Liver (tissue), 9 donors: ENCODE results near the gene CCDC167. TPM values are rescaled to one million over a fixed set of nuclear protein-coding genes. Genes with fewer than 3 reads are reported as not detected.
"Not testable (repeated sequence)": the region's sequence is repeated elsewhere in the genome, so short reads cannot be mapped to it uniquely, and the experiment has no call there.

ENCODE experiments used
- DNase-seq: peaks from one replicate; pipeline ENCODE4 v3.0.0-alpha.2; 2017; ENCODE audit warnings: low spot score
- H3K27ac ChIP-seq, 2 donors: one replicate each; pipeline ENCODE4 v1.7.0; 2013; ENCODE audit warnings: inconsistent platforms in 2 of 2, low read length in 2 of 2, control low read depth in 1 of 2, low read depth in 1 of 2, mild to moderate bottlenecking in 1 of 2
- H3K27me3 ChIP-seq, 4 donors: one replicate each; pipeline versions ENCODE4 v1.6.1 to v1.7.0; 2013; ENCODE audit warnings: low read length in 3 of 4, inconsistent platforms in 1 of 4, mild to moderate bottlenecking in 1 of 4, moderate library complexity in 1 of 4; ENCODE audit not compliant: control insufficient read depth in 4 of 4, insufficient read depth in 4 of 4
- H3K36me3 ChIP-seq, 4 donors: one replicate each; pipeline versions ENCODE4 v1.6.1 to v1.7.0; 2013; ENCODE audit warnings: low read length in 3 of 4, mild to moderate bottlenecking in 3 of 4, low read depth in 1 of 4, moderate library complexity in 1 of 4; ENCODE audit not compliant: control insufficient read depth in 4 of 4, insufficient read depth in 3 of 4
- H3K4me1 ChIP-seq, 4 donors: one replicate each; pipeline versions ENCODE4 v1.6.1 to v1.7.0; 2013; ENCODE audit warnings: low read length in 3 of 4, mild to moderate bottlenecking in 3 of 4, moderate library complexity in 1 of 4; ENCODE audit not compliant: control insufficient read depth in 4 of 4, insufficient read depth in 4 of 4
- H3K4me3 ChIP-seq, 3 donors: one replicate each; pipeline versions ENCODE4 v1.6.1 to v1.7.0; 2013; ENCODE audit warnings: low read length in 3 of 3, control low read depth in 1 of 3, low read depth in 1 of 3, mild to moderate bottlenecking in 1 of 3
- H3K9ac ChIP-seq, 2 donors: one replicate each; pipeline ENCODE4 v1.7.0; 2013; ENCODE audit warnings: low read length in 2 of 2, mild to moderate bottlenecking in 2 of 2, moderate library complexity in 2 of 2, control low read depth in 1 of 2, low read depth in 1 of 2
- H3K9me3 ChIP-seq, 4 donors: one replicate each; pipeline versions ENCODE4 v1.6.1 to v1.7.0; 2013; ENCODE audit warnings: low read length in 3 of 4; ENCODE audit not compliant: control insufficient read depth in 4 of 4
- ATF3 ChIP-seq: IDR thresholded peaks from 2 replicates; pipeline ENCODE4 v1.6.1; 2016; ENCODE audit warnings: antibody characterized with exemption
- CTCF ChIP-seq: fragments of 150-350 bp; IDR thresholded peaks from 2 replicates; pipeline ENCODE4 v1.5.1; 2017; ENCODE audit warnings: improper control_type of control experiment, low read depth, low read length; ENCODE audit not compliant: missing input control
- EGR1 ChIP-seq, 2 donors: IDR thresholded peaks; 2 replicates each; pipeline ENCODE4 v1.6.1; 2016 to 2018; ENCODE audit warnings: antibody characterized with exemption in 2 of 2, low read depth in 2 of 2
- FOXA1 ChIP-seq: IDR thresholded peaks from 2 replicates; pipeline ENCODE4 v1.6.1; 2016; ENCODE audit warnings: antibody characterized with exemption
- FOXA2 ChIP-seq: IDR thresholded peaks from 2 replicates; pipeline ENCODE4 v1.6.1; 2016; ENCODE audit warnings: antibody characterized with exemption
- GABPA ChIP-seq, 2 donors: IDR thresholded peaks in 1 of 2; conservative IDR thresholded peaks in 1 of 2; 2 replicates each; pipeline ENCODE4 v1.6.1; 2016; ENCODE audit warnings: antibody characterized with exemption in 2 of 2, mild to moderate bottlenecking in 1 of 2, moderate library complexity in 1 of 2
- HNF4A ChIP-seq, 2 donors: conservative IDR thresholded peaks; 2 replicates each; pipeline ENCODE4 v1.6.1; 2016; ENCODE audit warnings: antibody characterized with exemption in 2 of 2, mild to moderate bottlenecking in 2 of 2
- HNF4G ChIP-seq: IDR thresholded peaks from 2 replicates; pipeline ENCODE4 v1.6.1; 2016; ENCODE audit warnings: antibody characterized with exemption
- NR2F2 ChIP-seq: IDR thresholded peaks from 2 replicates; pipeline ENCODE4 v1.6.1; 2016; ENCODE audit warnings: antibody characterized with exemption
- RXRA ChIP-seq, 2 donors: IDR thresholded peaks; 2 replicates each; pipeline ENCODE4 v1.6.1; 2017 to 2018; ENCODE audit warnings: antibody characterized with exemption in 2 of 2, mild to moderate bottlenecking in 1 of 2
- SP1 ChIP-seq: IDR thresholded peaks from 2 replicates; pipeline ENCODE4 v1.6.1; 2018; ENCODE audit warnings: antibody characterized with exemption, mild to moderate bottlenecking
- YY1 ChIP-seq: IDR thresholded peaks from 2 replicates; pipeline ENCODE4 v1.6.1; 2016; ENCODE audit warnings: antibody characterized with exemption, mild to moderate bottlenecking
- ZBTB33 ChIP-seq: IDR thresholded peaks from 2 replicates; pipeline ENCODE4 v1.6.1; 2016; ENCODE audit warnings: antibody characterized with exemption
- WGBS: extraction: QIAGEN DNeasy Blood & Tissue Kit; methylation state at CpG from one replicate; pipeline ENCODE4 v1.1.7; 2013; 5-methylcytosine and 5-hydroxymethylcytosine counted together
- polyA plus RNA-seq, 2 donors: library from polyadenylated mRNA; stranded (reverse) in 1 of 2; unstranded in 1 of 2; fragments of 200-250 nt in 1 of 2; fragments of >200 nt in 1 of 2; fragmentation: Nextera tagmentation in 1 of 2; extraction: Ambion mirVana in 1 of 2; gene quantifications; one replicate each; pipeline versions ENCODE4 v1.2.1 to v1.2.3, GENCODE V29; 2013 to 2015
- total RNA-seq, 2 donors: library from RNA; depleted of rRNA; stranded (reverse); fragments of >200 nt; gene quantifications; one replicate each; pipeline ENCODE4 v1.2.3, GENCODE V29; 2014
- donor health status: healthy.
- donor health status: healthy.
- donor health status: healthy.
- donor health status: healthy.
- donor health status: healthy.

The CCDC167 gene
- total and polyA plus RNA-seq, 4 donors, result 14.1 to 54.8 (median 42.7) TPM

- no peak overlapping the region for H3K27ac ChIP-seq
- no peaks in the 10 kb centered on the region for H3K27me3 ChIP-seq
- no peak for DNase-seq
- H3K36me3 ChIP-seq, result no peaks in the 10 kb centered on the region
- peaks cover 0 to 16% (median 5%) of the 10 kb centered on the region in 4 donors for H3K4me1 ChIP-seq
- no peak for TF ChIP-seq HNF4G
- no peak for TF ChIP-seq GABPA (IDR thresholded peaks at IDR 0.05 in 1 of 2, conservative IDR thresholded peaks at IDR 0.05 in 1 of 2)
- H3K9me3 ChIP-seq, result no peaks in the 10 kb centered on the region
- no peak overlapping the region for H3K9ac ChIP-seq
- WGBS, result 65% methylated on average over 7 of the region's 7 CpGs
- H3K4me3 ChIP-seq, result no peak overlapping the region
These were observed 3.1 kb upstream of the CCDC167 start for GRCh38 chr6:37502703-37503291.

- no peak for DNase-seq
- Histone ChIP-seq H3K27ac (no peak overlapping the region), H3K27me3 (no peaks in the 10 kb centered on the region), H3K9ac (no peak overlapping the region), H3K4me1 (peaks cover 0 to 16% (median 5%) of the 10 kb centered on the region in 4 donors), H3K9me3 (no peaks in the 10 kb centered on the region), H3K4me3 (no peak overlapping the region), H3K36me3 (no peaks in the 10 kb centered on the region)
- 71% methylated on average over 10 of the region's 10 CpGs for WGBS
- no peak for TF ChIP-seq ZBTB33
- no peak for TF ChIP-seq NR2F2
- TF ChIP-seq ATF3, result no peak
- TF ChIP-seq RXRA (IDR thresholded peaks at IDR 0.05), result no peak
- no peak for TF ChIP-seq SP1
- no peak for TF ChIP-seq HNF4A (conservative IDR thresholded peaks at IDR 0.05)
- no peak for TF ChIP-seq YY1
- no peak for TF ChIP-seq FOXA2
These were observed 2.2 kb upstream of the CCDC167 start for GRCh38 chr6:37501632-37502491.

- not testable (repeated sequence) for DNase-seq, H3K9me3 ChIP-seq, H3K4me3 ChIP-seq, H3K36me3 ChIP-seq, H3K9ac ChIP-seq, H3K27ac ChIP-seq, H3K27me3 ChIP-seq
- WGBS, result 97% methylated on average over 6 of the region's 6 CpGs
- peaks cover 0 to 12% (median 5%) of the 10 kb centered on the region in 4 donors for H3K4me1 ChIP-seq
These were observed 1.2 kb upstream of the CCDC167 start for GRCh38 chr6:37500904-37501303.

- H3K27ac ChIP-seq, result no peak overlapping the region
- peak overlapping the region in 2 of 3 donors; percentile 57 to 88 for H3K4me3 ChIP-seq
- DNase-seq, result no peak
- H3K36me3 ChIP-seq, result no peaks in the 10 kb centered on the region
- H3K27me3 ChIP-seq, result no peaks in the 10 kb centered on the region
- no peaks in the 10 kb centered on the region for H3K9me3 ChIP-seq
- 71% methylated on average over 4 of the region's 4 CpGs for WGBS
- H3K4me1 ChIP-seq, result peaks cover 0 to 12% (median 5%) of the 10 kb centered on the region in 4 donors
- TF ChIP-seq SP1, result no peak
- no peak for TF ChIP-seq FOXA1
- no peak for TF ChIP-seq ATF3
- no peak for TF ChIP-seq CTCF
- no peak for TF ChIP-seq EGR1 (IDR thresholded peaks at IDR 0.05; ENCODE audit: low read depth in 2 of 2)
- no peak overlapping the region for H3K9ac ChIP-seq
These were observed 558 bp upstream of the CCDC167 start for GRCh38 chr6:37500294-37500608.
